Measurements from ENCODE around the gene GOSR1.
"Not testable (repeated sequence)": the region's sequence is repeated elsewhere in the genome, so short reads cannot be mapped to it uniquely, and the experiment has no call there.

GOSR1 gene

DNA sequence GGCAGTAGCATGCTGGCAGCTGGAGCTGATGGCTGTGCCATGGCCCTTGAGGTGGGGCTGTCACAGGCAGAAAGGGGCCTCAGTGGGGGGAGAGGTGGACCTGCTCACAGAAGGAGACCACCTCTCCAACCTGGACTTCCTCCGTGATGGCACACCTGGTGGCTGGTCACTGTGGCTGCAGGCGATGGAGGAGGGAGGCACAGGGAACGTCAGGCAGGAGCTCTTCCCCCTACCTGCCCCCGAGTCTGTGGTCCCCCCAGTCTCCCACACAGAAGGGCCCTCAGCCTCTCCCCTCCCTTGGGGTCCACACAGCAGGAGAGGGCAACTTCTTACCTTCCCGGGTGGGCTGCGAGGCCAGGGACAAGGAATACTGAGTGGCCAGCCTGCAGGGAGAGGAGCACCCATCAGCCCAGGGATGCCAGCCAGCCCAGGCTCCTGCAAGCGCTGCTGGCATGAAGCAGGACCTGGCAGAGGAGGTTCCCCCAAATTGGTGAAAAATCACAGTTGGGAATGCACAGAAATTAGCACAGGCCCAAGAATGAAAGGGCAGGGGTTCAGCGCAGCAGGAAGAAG is 96.5 kb downstream of the GOSR1 start:
- DNase-seq: no peak
- Histone ChIP-seq H3K27me3 (replicated peaks; ENCODE audit: control insufficient read depth, insufficient read depth, low read length, poor library complexity, severe bottlenecking) (no peaks in the 10 kb centered on the region), H3K36me3 (ENCODE audit: control insufficient read depth, insufficient read depth, low read length) (no peaks in the 10 kb centered on the region), H3K4me1 (ENCODE audit: control insufficient read depth, insufficient read depth, low read length, poor library complexity, severe bottlenecking) (no peaks in the 10 kb centered on the region), H3K4me3 (ENCODE audit: insufficient read depth, low read depth, low read length, poor library complexity, severe bottlenecking) (no peak overlapping the region), H3K27ac (ENCODE audit: insufficient read depth, low read length, poor library complexity, severe bottlenecking) (no peak overlapping the region), H3K9me3 (ENCODE audit: control insufficient read depth, low read length) (no peaks in the 10 kb centered on the region)

DNA sequence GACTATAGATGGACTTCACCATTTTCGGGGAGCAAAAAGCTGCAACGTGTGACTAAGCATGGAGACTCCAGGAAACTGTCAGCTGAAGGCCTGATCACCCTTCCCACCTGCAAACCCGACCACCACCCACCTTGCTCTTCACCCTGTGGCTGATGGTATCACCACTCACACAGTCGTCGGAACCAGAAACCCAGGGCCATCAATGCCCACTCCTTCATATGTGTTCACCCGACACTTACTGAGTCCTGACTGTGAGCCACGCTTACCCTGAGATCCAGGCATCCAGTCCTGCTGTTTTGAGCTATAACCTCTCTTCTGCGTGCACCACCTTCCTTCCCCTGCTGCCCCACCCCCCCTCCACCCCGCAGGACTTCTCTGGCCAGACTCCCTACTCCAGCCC is 97.1 kb downstream of the GOSR1 start:
- H3K27ac ChIP-seq (ENCODE audit: insufficient read depth, low read length, poor library complexity, severe bottlenecking); H3K36me3 ChIP-seq (ENCODE audit: control insufficient read depth, insufficient read depth, low read length); H3K27me3 ChIP-seq (replicated peaks; ENCODE audit: control insufficient read depth, insufficient read depth, low read length, poor library complexity, severe bottlenecking): not testable (repeated sequence)

DNA sequence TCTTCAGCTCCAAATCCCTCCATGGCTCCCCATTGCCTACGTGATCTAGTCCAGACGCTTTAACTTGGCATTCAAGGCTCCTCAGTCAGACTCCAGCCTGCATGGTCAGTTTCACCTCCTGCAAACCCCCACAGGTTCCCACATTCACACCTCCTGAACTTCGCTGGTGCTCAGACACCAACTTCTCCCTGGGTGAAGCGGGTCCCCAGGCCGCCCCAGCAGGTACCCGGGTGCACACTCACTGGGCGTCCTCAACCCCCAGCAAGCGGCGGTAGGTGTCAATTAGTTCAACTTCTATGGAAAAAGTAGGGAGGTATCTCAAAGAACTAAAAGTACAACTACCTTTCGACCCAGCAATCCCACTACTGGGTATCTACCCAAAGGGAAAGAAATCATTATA is 97.6 kb downstream of the GOSR1 start:
- not testable (repeated sequence) for H3K27me3 ChIP-seq (replicated peaks; ENCODE audit: control insufficient read depth, insufficient read depth, low read length, poor library complexity, severe bottlenecking); H3K27ac ChIP-seq (ENCODE audit: insufficient read depth, low read length, poor library complexity, severe bottlenecking); H3K9me3 ChIP-seq (ENCODE audit: control insufficient read depth, low read length); DNase-seq; H3K36me3 ChIP-seq (ENCODE audit: control insufficient read depth, insufficient read depth, low read length); H3K4me3 ChIP-seq (ENCODE audit: insufficient read depth, low read depth, low read length, poor library complexity, severe bottlenecking); H3K4me1 ChIP-seq (ENCODE audit: control insufficient read depth, insufficient read depth, low read length, poor library complexity, severe bottlenecking)

More for the DNA sequence above, 97.1 kb downstream of the GOSR1 start:
- not testable (repeated sequence) for H3K4me3 ChIP-seq (ENCODE audit: insufficient read depth, low read depth, low read length, poor library complexity, severe bottlenecking); DNase-seq; H3K4me1 ChIP-seq (ENCODE audit: control insufficient read depth, insufficient read depth, low read length, poor library complexity, severe bottlenecking); H3K9me3 ChIP-seq (ENCODE audit: control insufficient read depth, low read length)

DNA sequence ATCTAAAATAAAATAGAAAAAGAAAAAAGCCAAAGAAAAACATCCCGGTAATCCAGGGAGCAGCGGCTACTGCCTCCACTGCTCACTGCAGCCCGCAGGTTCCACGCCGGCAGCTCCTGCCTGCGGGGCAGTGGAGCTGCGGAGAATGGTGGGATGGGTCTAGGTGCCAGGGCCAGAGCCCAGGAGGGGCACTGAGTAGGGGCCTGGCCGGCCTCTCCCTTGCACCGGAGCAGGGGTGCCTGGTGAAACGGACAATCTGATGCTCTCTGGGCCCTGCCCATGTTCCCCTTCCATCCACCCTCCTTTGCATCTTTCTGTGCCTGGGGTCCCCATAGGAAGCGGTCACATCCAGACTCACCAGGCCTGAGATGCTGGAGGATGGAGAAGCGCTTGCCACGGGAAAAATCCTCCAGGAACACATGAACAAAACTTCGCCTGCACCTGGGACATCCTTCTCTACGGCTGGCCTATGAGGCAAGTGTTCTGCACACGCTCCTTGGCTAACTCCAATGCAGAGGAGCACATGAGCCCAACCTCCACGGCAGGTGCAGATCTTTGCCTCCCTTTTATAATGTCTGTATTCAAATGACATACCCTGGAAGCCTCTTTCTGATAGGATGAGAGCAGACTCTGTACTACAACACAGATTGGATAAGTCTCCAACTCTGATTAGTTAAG is 98.6 kb downstream of the GOSR1 start:
- not testable (repeated sequence) for H3K4me3 ChIP-seq (ENCODE audit: insufficient read depth, low read depth, low read length, poor library complexity, severe bottlenecking); H3K27ac ChIP-seq (ENCODE audit: insufficient read depth, low read length, poor library complexity, severe bottlenecking); DNase-seq; H3K27me3 ChIP-seq (replicated peaks; ENCODE audit: control insufficient read depth, insufficient read depth, low read length, poor library complexity, severe bottlenecking); H3K9me3 ChIP-seq (ENCODE audit: control insufficient read depth, low read length); H3K36me3 ChIP-seq (ENCODE audit: control insufficient read depth, insufficient read depth, low read length); H3K4me1 ChIP-seq (ENCODE audit: control insufficient read depth, insufficient read depth, low read length, poor library complexity, severe bottlenecking)

DNA sequence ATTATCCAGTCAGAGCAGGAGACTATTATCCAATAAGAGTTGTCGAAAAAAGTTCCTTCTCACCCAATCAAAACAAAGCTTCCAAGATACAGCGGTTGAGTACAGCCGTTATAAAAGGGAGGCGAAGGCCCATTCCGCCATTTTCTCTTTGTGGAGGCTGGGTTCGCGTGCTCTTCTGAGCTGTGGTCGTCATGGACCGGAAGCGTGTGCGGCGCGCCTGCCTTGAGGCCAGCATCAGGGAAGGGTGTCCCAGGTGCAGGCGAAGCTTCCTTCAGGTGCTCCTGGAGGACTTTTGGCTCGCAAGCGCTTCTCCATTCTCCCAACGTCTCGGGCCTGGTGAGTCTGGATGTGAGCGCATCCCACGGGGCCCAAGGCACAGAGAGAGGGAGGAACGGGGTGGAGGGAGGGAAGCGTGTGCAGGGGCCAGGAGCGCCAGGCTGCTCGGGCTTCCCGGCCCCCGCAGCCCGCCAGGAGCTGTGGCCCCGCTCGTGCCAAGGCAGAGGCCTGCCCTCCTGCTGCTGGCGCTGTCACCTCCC is 99.2 kb downstream of the GOSR1 start:
- Histone ChIP-seq H3K4me1 (ENCODE audit: control insufficient read depth, insufficient read depth, low read length, poor library complexity, severe bottlenecking) (no peaks in the 10 kb centered on the region), H3K36me3 (ENCODE audit: control insufficient read depth, insufficient read depth, low read length) (no peaks in the 10 kb centered on the region), H3K27ac (ENCODE audit: insufficient read depth, low read length, poor library complexity, severe bottlenecking) (no peak overlapping the region), H3K27me3 (replicated peaks; ENCODE audit: control insufficient read depth, insufficient read depth, low read length, poor library complexity, severe bottlenecking) (no peaks in the 10 kb centered on the region), H3K4me3 (ENCODE audit: insufficient read depth, low read depth, low read length, poor library complexity, severe bottlenecking) (no peak overlapping the region), H3K9me3 (ENCODE audit: control insufficient read depth, low read length) (no peaks in the 10 kb centered on the region)
- DNase-seq: no peak

Data from effector memory CD4-positive, alpha-beta T cell (primary cell).